ENCODE data around the gene RRBP1. TPM values are rescaled to one million over a fixed set of nuclear protein-coding genes. Genes with fewer than 3 reads are reported as not detected.

Gene RRBP1
- total RNA-seq, 4 donors from 2014 or later = 76.5 to 162 (median 83.9) TPM

GRCh38 chr20:17721802-17722486 lies 39.9 kb upstream of the RRBP1 start:
- Histone ChIP-seq H3K27me3 (no peaks in the 10 kb centered on the region), H3K9me3 (no peaks in the 10 kb centered on the region), H3K4me1 (no peaks in the 10 kb centered on the region), H3K36me3 (no peaks in the 10 kb centered on the region), H3K27ac (no peak overlapping the region), H3K4me3 (no peak overlapping the region)
- WGBS, 2 donors = 49 to 55% methylated on average over 6 of the region's 6 CpGs
- DNase-seq (ENCODE audit: low spot score in 2 of 2) = no peak
- TF ChIP-seq POLR2A (IDR thresholded peaks at IDR 0.05) (no peak), CTCF (IDR thresholded peaks at IDR 0.05) (no peak), EP300 (IDR thresholded peaks at IDR 0.05) (no peak)

- Histone ChIP-seq H3K9me3 (no peaks in the 10 kb centered on the region), H3K27ac (no peak overlapping the region), H3K4me1 (no peaks in the 10 kb centered on the region), H3K4me3 (no peak overlapping the region), H3K27me3 (no peaks in the 10 kb centered on the region), H3K36me3 (no peaks in the 10 kb centered on the region)
- WGBS, 2 donors = 74 to 82% methylated on average over 4 of the region's 4 CpGs
- no peak for DNase-seq (ENCODE audit: low spot score in 2 of 2)
- no peak for TF ChIP-seq EP300 (IDR thresholded peaks at IDR 0.05)
- TF ChIP-seq CTCF (IDR thresholded peaks at IDR 0.05) = no peak
- TF ChIP-seq POLR2A (IDR thresholded peaks at IDR 0.05) = no peak
Observed at GRCh38 chr20:17720755-17721154, 38.7 kb upstream of the RRBP1 start.

- Histone ChIP-seq H3K27ac (no peak overlapping the region), H3K36me3 (no peaks in the 10 kb centered on the region), H3K9me3 (no peaks in the 10 kb centered on the region), H3K4me1 (no peaks in the 10 kb centered on the region), H3K27me3 (no peaks in the 10 kb centered on the region), H3K4me3 (no peak overlapping the region)
- DNase-seq (ENCODE audit: low spot score in 2 of 2) = no peak
- TF ChIP-seq POLR2A (IDR thresholded peaks at IDR 0.05) (no peak), EP300 (IDR thresholded peaks at IDR 0.05) (no peak), CTCF (IDR thresholded peaks at IDR 0.05) (no peak)
- 84 to 86% methylated on average over 7 of the region's 7 CpGs for WGBS, 2 donors
Observed at GRCh38 chr20:17716331-17716730, 34.3 kb upstream of the RRBP1 start.

- no peak for DNase-seq (ENCODE audit: low spot score in 2 of 2)
- Histone ChIP-seq H3K27me3 (no peaks in the 10 kb centered on the region), H3K27ac (no peak overlapping the region), H3K4me3 (no peak overlapping the region), H3K4me1 (peaks cover 0 to 8% (median 0%) of the 10 kb centered on the region in 4 donors), H3K9me3 (no peaks in the 10 kb centered on the region), H3K36me3 (no peaks in the 10 kb centered on the region)
- WGBS, 2 donors = 87 to 89% methylated on average over 5 of the region's 5 CpGs
- TF ChIP-seq POLR2A (IDR thresholded peaks at IDR 0.05) = no peak
- no peak for TF ChIP-seq EP300 (IDR thresholded peaks at IDR 0.05)
- TF ChIP-seq CTCF (IDR thresholded peaks at IDR 0.05) = no peak
Observed at GRCh38 chr20:17715075-17715474, 33.0 kb upstream of the RRBP1 start.

GRCh38 chr20:17714597-17714996 lies 32.6 kb upstream of the RRBP1 start:
- no peak for TF ChIP-seq CTCF (IDR thresholded peaks at IDR 0.05)
- no peak overlapping the region for H3K27ac ChIP-seq
- H3K4me1 ChIP-seq = peaks cover 0 to 8% (median 0%) of the 10 kb centered on the region in 4 donors
- no peaks in the 10 kb centered on the region for H3K9me3 ChIP-seq
- H3K4me3 ChIP-seq = no peak overlapping the region
- H3K36me3 ChIP-seq = no peaks in the 10 kb centered on the region
- no peak for DNase-seq (ENCODE audit: low spot score in 2 of 2)
- H3K27me3 ChIP-seq = no peaks in the 10 kb centered on the region
- WGBS, 2 donors = 57 to 67% methylated on average over 1 of the region's 1 CpG
